ENCODE data around the gene HBZ. TPM values are rescaled to one million over a fixed set of nuclear protein-coding genes. Genes with fewer than 3 reads are reported as not detected.
"Not testable (repeated sequence)": the region's sequence is repeated elsewhere in the genome, so short reads cannot be mapped to it uniquely, and the experiment has no call there.

Gene HBZ
- total RNA-seq, 1 donor from 2014 or later: not detected

DNA sequence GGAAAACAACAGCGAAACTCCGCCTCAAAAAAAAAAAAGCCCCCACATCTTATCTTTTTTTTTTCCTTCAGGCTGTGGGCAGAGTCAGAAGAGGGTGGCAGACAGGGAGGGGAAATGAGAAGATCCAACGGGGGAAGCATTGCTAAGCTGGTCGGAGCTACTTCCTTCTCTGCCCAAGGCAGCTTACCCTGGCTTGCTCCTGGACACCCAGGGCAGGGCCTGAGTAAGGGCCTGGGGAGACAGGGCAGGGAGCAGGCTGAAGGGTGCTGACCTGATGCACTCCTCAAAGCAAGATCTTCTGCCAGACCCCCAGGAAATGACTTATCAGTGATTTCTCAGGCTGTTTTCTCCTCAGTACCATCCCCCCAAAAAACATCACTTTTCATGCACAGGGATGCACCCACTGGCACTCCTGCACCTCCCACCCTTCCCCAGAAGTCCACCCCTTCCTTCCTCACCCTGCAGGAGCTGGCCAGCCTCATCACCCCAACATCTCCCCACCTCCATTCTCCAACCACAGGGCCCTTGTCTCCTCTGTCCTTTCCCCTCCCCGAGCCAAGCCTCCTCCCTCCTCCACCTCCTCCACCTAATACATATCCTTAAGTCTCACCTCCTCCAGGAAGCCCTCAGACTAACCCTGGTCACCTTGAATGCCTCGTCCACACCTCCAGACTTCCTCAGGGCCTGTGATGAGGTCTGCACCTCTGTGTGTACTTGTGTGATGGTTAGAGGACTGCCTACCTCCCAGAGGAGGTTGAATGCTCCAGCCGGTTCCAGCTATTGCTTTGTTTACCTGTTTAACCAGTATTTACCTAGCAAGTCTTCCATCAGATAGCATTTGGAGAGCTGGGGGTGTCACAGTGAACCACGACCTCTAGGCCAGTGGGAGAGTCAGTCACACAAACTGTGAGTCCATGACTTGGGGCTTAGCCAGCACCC lies 22.8 kb downstream of the HBZ start:
- no peaks in the 10 kb centered on the region for H3K36me3 Mint-ChIP-seq (ENCODE audit: low read depth)
- H3K27ac Mint-ChIP-seq: no peak overlapping the region
- peaks cover 58% of the 10 kb centered on the region for H3K27me3 Mint-ChIP-seq
- intact Hi-C loops (cut with micrococcal nuclease): no loop called here
- H3K4me3 Mint-ChIP-seq: peak overlapping the region; percentile 32
- H3K4me1 Mint-ChIP-seq: peaks cover 13% of the 10 kb centered on the region
- DNase-seq: no peak
- H3K9me3 Mint-ChIP-seq: no peaks in the 10 kb centered on the region

- intact Hi-C loops (cut with micrococcal nuclease); H3K9me3 Mint-ChIP-seq; H3K27ac Mint-ChIP-seq; H3K36me3 Mint-ChIP-seq (ENCODE audit: low read depth); DNase-seq; H3K4me3 Mint-ChIP-seq: not testable (repeated sequence)
- Mint-ChIP-seq H3K27me3 (peaks cover 52% of the 10 kb centered on the region), H3K4me1 (peaks cover 11% of the 10 kb centered on the region)
Measured at GRCh38 chr16:176006-176405, 23.6 kb downstream of the HBZ start.

DNA sequence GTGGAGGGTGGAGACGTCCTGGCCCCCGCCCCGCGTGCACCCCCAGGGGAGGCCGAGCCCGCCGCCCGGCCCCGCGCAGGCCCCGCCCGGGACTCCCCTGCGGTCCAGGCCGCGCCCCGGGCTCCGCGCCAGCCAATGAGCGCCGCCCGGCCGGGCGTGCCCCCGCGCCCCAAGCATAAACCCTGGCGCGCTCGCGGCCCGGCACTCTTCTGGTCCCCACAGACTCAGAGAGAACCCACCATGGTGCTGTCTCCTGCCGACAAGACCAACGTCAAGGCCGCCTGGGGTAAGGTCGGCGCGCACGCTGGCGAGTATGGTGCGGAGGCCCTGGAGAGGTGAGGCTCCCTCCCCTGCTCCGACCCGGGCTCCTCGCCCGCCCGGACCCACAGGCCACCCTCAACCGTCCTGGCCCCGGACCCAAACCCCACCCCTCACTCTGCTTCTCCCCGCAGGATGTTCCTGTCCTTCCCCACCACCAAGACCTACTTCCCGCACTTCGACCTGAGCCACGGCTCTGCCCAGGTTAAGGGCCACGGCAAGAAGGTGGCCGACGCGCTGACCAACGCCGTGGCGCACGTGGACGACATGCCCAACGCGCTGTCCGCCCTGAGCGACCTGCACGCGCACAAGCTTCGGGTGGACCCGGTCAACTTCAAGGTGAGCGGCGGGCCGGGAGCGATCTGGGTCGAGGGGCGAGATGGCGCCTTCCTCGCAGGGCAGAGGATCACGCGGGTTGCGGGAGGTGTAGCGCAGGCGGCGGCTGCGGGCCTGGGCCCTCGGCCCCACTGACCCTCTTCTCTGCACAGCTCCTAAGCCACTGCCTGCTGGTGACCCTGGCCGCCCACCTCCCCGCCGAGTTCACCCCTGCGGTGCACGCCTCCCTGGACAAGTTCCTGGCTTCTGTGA lies 24.3 kb downstream of the HBZ start, which contains the start of gene HBA1:
HBA1 (plus strand) TSS at position 204 of the 906 bp plus-strand sequence; CDS start at position 241, 37 bp downstream.
- H3K4me3 Mint-ChIP-seq: peak within 1 kb of the TSS; percentile 10
- H3K27me3 Mint-ChIP-seq: peaks cover 48% of the 10 kb centered on the region
- DNase-seq: peak; percentile 72
- peaks cover 11% of the 10 kb centered on the region for H3K4me1 Mint-ChIP-seq
- H3K9me3 Mint-ChIP-seq; intact Hi-C loops (cut with micrococcal nuclease); H3K36me3 Mint-ChIP-seq (ENCODE audit: low read depth); H3K27ac Mint-ChIP-seq: not testable (repeated sequence)

DNA sequence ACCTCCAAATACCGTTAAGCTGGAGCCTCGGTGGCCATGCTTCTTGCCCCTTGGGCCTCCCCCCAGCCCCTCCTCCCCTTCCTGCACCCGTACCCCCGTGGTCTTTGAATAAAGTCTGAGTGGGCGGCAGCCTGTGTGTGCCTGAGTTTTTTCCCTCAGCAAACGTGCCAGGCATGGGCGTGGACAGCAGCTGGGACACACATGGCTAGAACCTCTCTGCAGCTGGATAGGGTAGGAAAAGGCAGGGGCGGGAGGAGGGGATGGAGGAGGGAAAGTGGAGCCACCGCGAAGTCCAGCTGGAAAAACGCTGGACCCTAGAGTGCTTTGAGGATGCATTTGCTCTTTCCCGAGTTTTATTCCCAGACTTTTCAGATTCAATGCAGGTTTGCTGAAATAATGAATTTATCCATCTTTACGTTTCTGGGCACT lies 25.0 kb downstream of the HBZ start:
- H3K4me1 Mint-ChIP-seq: peaks cover 9% of the 10 kb centered on the region
- H3K9me3 Mint-ChIP-seq: no peaks in the 10 kb centered on the region
- H3K36me3 Mint-ChIP-seq (ENCODE audit: low read depth): no peaks in the 10 kb centered on the region
- H3K27me3 Mint-ChIP-seq: peaks cover 46% of the 10 kb centered on the region
- intact Hi-C loops (cut with micrococcal nuclease): no loop called here
- peak overlapping the region; percentile 10 for H3K4me3 Mint-ChIP-seq
- no peak overlapping the region for H3K27ac Mint-ChIP-seq
- no peak for DNase-seq

- Mint-ChIP-seq H3K9me3 (no peaks in the 10 kb centered on the region), H3K27me3 (peaks cover 46% of the 10 kb centered on the region), H3K4me1 (peaks cover 9% of the 10 kb centered on the region), H3K4me3 (no peak overlapping the region), H3K36me3 (ENCODE audit: low read depth) (peaks cover 1% of the 10 kb centered on the region), H3K27ac (no peak overlapping the region)
- no peak for DNase-seq
- intact Hi-C loops (cut with micrococcal nuclease): no loop called here
Measured at GRCh38 chr16:177981-178667, 25.7 kb downstream of the HBZ start.

GRCh38 chr16:178668-179015 lies 26.2 kb downstream of the HBZ start:
- Mint-ChIP-seq H3K4me1 (peaks cover 9% of the 10 kb centered on the region), H3K27me3 (peaks cover 42% of the 10 kb centered on the region), H3K9me3 (no peaks in the 10 kb centered on the region), H3K27ac (no peak overlapping the region), H3K36me3 (ENCODE audit: low read depth) (peaks cover 1% of the 10 kb centered on the region), H3K4me3 (no peak overlapping the region)
- intact Hi-C loops (cut with micrococcal nuclease): no loop called here
- no peak for DNase-seq

DNA sequence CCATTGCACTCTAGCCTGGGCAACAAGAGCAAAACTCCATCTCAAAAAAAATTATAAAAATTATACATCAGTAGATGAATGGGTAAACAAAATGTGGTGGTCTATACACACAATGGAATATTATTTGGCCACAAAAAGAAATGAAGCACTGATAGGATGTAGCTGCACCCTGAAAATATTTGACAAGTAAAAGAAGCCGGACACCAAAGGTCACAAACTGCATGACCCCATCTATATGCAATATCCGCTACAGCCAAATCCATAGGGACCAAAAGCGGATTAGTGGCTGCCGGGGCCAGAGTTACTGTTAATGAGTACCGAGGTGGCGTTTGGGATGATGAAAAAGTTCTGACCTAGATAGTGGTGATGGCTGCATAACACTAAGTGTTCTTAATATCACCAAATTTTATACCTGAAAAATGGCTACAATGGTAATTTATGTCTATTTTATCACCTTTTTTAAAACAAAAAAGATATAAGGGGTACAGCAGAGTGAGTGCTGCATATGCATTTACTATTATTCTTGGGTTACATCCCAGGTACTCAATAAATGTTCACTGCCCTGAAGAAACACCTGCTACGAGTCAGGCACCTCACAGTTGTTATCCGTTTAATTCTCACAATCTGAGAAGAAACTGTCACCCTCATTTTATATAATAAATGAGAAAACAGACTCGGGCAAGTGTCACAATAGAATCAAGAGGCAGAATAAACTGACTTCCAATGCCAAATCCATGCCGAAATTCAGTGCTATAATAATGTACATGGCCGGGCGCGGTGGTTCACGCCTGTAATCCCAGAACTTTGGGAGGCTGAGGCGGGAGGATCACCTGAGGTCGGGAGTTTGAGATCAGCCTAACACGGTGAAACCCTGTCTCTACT lies 27.0 kb downstream of the HBZ start:
- H3K4me3 Mint-ChIP-seq: peak overlapping the region; percentile 54

GRCh38 chr16:180101-180675 lies 27.7 kb downstream of the HBZ start, which contains the start of gene HBQ1:
TSS of gene HBQ1 (plus strand) at chr16:180459. CDS start at chr16:180487, 28 bp downstream.
- H3K4me1 Mint-ChIP-seq: peaks cover 3% of the 10 kb centered on the region

More for the DNA sequence above, 27.0 kb downstream of the HBZ start:
- Mint-ChIP-seq H3K9me3 (no peaks in the 10 kb centered on the region), H3K27ac (no peak overlapping the region), H3K4me1 (peaks cover 8% of the 10 kb centered on the region), H3K27me3 (peaks cover 37% of the 10 kb centered on the region), H3K36me3 (ENCODE audit: low read depth) (peaks cover 1% of the 10 kb centered on the region)
- DNase-seq: no peak
- intact Hi-C loops (cut with micrococcal nuclease): loop anchor here (5.0 kb wide), 1 partner anchor 183 kb away; no protein-coding TSS in a partner anchor

GRCh38 chr16:180681-181564 lies 28.5 kb downstream of the HBZ start:
- Mint-ChIP-seq H3K27ac (no peak overlapping the region), H3K27me3 (peaks cover 25% of the 10 kb centered on the region), H3K4me3 (peak overlapping the region; percentile 40), H3K4me1 (no peaks in the 10 kb centered on the region), H3K9me3 (no peaks in the 10 kb centered on the region), H3K36me3 (ENCODE audit: low read depth) (peaks cover 8% of the 10 kb centered on the region)
- DNase-seq: peak; percentile 96
- intact Hi-C loops (cut with micrococcal nuclease): loop anchor here (1.0 to 5.0 kb wide), 2 partner anchors 74 to 181 kb away; no protein-coding TSS in a partner anchor

More at GRCh38 chr16:180101-180675, 27.7 kb downstream of the HBZ start, which contains the start of gene HBQ1:
- Mint-ChIP-seq H3K27ac (no peak within 1 kb of the TSS), H3K9me3 (no peaks in the 10 kb centered on the region), H3K27me3 (peaks cover 30% of the 10 kb centered on the region), H3K4me3 (peak within 1 kb of the TSS; percentile 54), H3K36me3 (ENCODE audit: low read depth) (peaks cover 4% of the 10 kb centered on the region)
- peak; percentile 76 for DNase-seq
- intact Hi-C loops (cut with micrococcal nuclease): loop anchor here (5.0 kb wide), 1 partner anchor 182 kb away; no protein-coding TSS in a partner anchor

- peaks cover 8% of the 10 kb centered on the region for H3K36me3 Mint-ChIP-seq (ENCODE audit: low read depth)
- no peaks in the 10 kb centered on the region for H3K4me1 Mint-ChIP-seq
- no peak overlapping the region for H3K27ac Mint-ChIP-seq
- DNase-seq: no peak
- intact Hi-C loops (cut with micrococcal nuclease): loop anchor here (1.0 to 5.0 kb wide), 2 partner anchors 74 to 181 kb away; no protein-coding TSS in a partner anchor
- peaks cover 25% of the 10 kb centered on the region for H3K27me3 Mint-ChIP-seq
- H3K9me3 Mint-ChIP-seq: no peaks in the 10 kb centered on the region
- H3K4me3 Mint-ChIP-seq: no peak overlapping the region
Measured at GRCh38 chr16:181565-182021, 29.1 kb downstream of the HBZ start.

DNA sequence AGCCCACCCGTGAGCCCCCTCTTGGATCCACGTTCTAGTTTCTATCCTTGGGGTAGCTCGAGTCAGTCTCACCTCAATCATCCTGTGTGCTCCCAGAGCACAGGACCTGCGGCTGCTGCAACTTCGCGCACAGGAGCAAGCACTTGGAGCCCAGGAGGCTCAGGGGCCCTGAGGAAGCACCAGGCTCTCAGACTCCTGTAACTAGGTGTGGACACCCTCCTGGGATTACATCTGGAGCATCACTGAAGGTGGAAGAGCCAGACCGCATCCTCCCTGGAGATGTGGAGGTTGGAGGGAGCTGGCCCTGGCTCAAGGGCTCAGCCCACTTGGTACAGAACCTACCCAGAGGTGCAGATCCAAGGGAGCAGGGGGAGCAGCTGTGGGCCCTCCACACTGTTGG lies 30.6 kb downstream of the HBZ start:
- Mint-ChIP-seq H3K27ac (no peak overlapping the region), H3K27me3 (peaks cover 16% of the 10 kb centered on the region), H3K9me3 (no peaks in the 10 kb centered on the region), H3K4me1 (no peaks in the 10 kb centered on the region), H3K36me3 (ENCODE audit: low read depth) (peaks cover 13% of the 10 kb centered on the region), H3K4me3 (no peak overlapping the region)
- no peak for DNase-seq
- intact Hi-C loops (cut with micrococcal nuclease): loop anchor here (5.0 kb wide), 1 partner anchor 179 kb away; no protein-coding TSS in a partner anchor
